ENCODE results near the gene KNL1.
A peak's percentile ranks its signal among the peaks of the same experiment; 100 is the strongest.
"Not testable (repeated sequence)": the region's sequence is repeated elsewhere in the genome, so short reads cannot be mapped to it uniquely, and the experiment has no call there.

The KNL1 gene

GRCh38 chr15:40593588-40594428 lies at the start of gene KNL1:
TSS of gene KNL1 (plus strand) at chr15:40594249. CDS start at chr15:40602932, 8,683 bp downstream.
- DNase-seq = peak; percentile 96 to 97

GRCh38 chr15:40545457-40545856 lies 48.6 kb upstream of the KNL1 start:
- no peak for DNase-seq

DNA sequence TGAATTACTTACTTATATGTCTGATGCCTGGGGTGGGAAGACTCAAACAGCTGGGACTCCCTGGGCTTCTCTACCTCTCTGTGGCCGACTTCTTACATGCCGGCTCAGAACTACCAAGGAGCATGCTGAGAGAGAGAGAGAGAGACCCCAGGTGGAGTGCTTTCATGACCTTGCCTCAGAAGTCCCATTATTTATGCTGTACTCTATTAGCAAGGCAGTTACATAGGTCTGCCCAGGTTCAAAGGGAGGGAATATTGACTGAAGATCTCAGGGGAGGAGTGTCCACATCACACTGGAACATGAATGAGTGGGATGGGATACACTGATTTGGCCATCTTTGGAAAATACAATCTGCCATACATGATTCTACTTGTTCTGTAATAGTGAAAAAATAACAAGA lies 45.4 kb upstream of the KNL1 start:
- DNase-seq = no peak

DNA sequence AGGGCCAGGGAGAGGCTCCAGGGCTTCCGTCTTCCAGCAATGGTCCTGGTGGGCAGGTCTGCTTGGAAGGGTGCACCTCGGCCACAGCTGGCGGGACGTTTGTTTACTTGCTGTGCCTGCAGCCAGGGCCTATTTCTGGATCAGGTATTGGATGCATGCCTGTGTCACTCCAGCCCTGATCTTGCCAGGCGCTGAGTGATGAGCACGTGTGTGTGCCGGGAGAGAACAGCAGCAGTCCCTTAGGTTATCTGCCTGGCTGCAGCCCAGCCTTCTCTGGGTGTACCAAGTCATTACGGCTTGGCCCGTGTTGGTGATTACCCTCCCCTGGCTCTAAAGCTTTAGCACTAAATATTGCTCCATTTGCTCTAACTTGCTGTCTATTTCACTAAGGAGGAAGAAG lies 44.2 kb upstream of the KNL1 start:
- no peak for DNase-seq

DNA sequence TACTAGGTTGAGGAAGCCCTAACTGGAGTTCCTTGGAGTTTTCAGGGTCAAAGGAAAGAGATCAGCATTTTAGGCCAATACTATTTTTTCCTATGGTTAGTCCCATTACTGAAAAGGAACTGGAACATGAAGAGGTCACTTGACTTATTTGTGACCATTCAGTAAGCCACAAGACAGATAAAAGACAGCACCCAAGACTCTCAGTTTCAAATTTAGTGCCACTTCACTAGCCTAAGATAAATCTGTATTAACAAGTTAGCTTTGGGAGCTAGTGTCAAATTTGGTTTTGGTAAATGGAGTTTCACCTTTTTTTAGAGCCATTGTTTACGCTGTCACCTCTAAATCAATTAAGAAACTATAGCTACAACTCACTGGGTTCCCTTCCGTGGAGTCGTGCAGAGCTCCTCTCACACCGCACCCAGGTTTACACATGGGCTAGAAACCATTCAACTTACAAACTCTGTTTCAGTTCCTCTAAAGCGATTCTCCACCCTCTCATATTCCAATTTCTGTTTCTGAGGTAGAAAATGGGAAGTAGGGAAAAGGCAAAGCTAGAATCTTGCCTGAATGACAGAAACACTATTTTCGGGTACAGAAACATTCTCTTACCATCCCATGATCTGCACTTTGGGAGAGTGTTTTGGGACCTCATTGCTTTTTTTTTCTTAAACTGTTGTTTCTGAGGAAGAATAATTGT lies 43.6 kb upstream of the KNL1 start:
- DNase-seq = no peak

DNA sequence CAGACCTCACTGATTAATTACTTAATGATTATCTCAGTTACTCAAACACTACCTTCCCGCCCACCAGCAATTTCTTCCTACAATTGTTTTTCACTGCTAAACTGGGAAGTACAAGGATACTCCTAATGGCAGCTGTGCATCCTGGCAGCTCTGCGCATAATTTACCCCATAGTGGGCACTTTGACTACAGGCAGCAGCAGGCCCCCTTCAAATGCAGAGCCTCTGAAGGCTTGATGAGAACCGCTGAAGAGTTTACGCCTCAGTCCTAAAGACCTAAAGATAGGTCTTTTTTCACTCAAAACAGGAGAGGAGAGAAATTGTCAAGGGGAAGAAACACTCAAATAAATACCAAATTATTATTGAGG lies 39.9 kb upstream of the KNL1 start:
- no peak for DNase-seq

DNA sequence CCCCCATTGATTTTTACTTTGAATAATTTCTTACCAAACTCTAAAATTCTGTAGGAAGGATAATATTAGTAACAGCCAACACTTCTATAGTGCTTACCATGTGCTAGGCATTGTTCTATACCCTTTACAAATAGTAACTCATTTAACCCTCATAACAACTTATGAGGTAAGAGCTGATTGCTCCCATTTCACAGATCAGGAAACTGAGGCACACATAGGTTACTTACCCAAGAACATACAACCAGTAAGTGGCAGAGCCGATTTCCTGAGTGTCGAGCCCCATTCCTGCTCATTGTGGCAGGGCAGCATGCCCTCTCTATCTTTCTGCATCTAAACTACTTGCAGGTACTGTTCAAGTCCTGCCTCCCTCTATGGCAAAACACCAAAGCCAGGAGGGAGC lies 38.2 kb upstream of the KNL1 start:
- DNase-seq = no peak

DNA sequence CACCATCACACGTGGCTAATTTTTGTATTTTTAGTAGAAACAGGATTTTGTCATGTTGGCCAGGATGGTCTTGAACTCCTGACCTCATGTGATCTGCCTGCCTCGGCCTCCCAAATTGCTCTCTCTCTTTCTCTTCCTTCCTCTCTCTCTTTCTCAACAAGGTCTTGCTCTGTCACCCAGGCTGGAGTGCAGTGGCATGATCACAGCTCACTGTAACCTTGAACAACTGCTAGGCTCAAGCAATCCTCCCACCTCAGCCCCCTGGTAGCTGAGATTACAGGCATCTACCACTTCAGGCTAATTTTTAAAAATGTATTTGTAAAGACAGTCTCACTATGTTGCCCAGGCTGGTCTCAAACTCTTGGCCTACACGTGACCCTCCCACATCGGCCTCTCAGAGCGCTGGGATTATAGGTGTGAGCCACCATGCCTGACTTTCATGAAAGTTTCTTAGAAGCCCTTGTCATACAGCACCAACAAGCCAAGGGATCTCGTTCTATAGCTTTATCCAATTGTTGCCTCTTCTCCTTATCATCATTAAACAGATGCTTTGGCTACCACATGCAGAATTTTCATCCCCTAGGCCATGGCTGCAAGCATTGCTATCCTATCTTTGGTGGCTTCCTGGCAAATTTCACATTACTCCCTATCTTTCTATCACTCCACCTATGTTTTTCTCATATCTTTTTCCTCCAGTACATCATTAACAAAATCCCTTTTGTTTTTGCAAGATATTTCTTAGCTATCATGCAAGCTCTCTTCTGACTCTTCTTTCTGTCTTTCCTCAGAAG lies 34.9 kb upstream of the KNL1 start:
- DNase-seq = no peak

DNA sequence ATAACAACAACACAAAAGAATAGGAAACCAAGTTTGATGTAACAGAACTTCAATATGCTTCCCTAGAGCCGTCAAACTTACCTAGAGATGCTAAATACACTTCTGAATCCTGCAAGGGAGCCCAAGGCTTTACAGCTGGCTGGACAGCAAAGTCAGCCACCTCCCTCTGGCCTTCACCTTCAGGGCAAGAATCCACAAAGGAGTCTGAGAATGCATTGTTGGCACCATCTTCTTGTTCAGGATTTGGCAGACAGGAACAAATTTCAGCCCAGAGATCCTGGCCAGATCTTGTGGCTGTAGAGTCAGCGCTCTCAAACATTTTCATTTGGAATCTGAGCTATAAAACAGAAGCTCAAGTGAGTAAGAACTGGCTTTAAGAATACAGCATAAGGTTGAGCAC lies 31.4 kb upstream of the KNL1 start:
- no peak for DNase-seq

GRCh38 chr15:40563426-40563825 lies 30.6 kb upstream of the KNL1 start:
- DNase-seq = no peak

DNA sequence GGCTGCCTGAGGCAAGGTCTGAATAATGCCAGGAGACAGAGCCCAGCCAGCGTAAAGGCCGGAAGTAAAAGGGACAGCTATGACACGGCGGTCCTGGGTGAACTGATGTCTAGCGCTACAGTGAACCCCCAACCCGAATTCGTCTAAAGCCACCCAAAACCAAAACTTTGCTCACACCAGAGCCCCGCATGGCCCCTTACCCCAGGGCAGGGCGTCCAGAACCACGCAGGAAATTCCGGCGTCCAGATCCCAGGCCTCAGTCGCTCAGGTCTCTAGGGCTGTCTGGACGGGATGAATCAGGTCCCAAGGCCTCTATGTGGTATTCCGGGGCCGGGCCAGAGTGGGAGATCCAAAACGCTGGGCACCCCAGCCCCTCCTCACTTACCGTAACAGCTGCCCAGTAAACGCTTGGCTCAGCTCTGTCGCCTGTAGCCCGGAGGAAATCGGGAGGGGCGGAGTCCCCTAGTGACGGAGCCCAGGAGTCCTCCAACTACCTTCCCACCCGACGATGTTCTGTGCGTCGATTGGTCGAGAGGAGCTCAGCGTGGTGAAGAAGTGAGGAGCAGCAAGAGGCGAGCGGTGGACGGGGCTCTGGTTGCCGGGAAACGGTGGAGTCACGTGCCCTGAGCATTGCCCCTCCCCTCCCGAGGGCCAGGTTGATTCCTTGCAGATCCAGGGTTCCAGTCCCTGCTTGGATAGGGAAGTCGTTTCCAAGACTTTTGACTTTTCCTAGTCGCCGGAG lies 29.3 kb upstream of the KNL1 start, which contains the start of gene CCDC32:
CCDC32 (minus strand) TSS at position 452 of the 742 bp plus-strand sequence. CDS start 2,027 bp downstream, outside the sequence.
- peak; percentile 94 to 95 for DNase-seq

DNA sequence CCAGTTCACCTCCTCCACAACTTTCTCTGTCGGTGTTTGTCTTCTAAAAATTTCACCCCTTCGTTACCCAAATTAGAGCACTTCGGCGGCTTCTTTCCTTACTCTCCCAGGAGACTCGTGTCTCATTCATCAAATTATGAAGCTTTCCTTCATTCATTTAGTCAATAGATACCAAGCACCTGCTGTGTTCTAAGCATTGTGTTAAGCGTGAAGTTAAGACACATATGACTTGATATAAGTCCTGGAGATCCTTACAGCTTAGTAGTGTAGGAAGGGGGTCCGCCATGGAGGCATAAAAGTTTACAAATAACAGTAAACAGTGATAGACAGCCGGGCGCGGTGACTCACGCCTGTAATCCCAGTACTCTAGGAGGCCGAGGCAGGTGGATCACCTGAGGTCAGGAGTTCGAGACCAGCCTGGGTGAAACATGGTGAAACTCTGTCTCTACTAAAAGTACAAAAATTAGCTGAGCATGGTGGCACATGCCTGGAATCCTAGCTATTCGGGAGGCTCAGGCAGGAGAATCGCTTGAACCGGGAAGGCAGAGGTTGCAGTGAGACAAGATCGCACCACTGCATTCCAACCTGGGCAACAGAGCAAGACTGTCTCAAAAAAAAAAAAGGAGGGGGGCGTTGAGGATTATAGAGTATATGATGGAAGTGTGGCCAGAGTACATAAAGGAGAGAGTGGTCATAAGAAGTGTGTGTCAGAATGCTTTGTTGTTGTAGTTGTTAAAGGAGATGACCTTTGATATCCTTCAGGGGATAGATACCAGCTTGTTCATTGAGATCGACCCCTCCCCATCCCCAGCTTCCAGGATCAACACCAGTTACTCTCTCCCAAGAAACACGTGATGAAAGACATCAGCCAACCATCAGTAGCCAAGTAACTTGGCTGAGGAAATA lies 28.5 kb upstream of the KNL1 start:
- DNase-seq = peak in 1 of 2 experiments; percentile 22

DNA sequence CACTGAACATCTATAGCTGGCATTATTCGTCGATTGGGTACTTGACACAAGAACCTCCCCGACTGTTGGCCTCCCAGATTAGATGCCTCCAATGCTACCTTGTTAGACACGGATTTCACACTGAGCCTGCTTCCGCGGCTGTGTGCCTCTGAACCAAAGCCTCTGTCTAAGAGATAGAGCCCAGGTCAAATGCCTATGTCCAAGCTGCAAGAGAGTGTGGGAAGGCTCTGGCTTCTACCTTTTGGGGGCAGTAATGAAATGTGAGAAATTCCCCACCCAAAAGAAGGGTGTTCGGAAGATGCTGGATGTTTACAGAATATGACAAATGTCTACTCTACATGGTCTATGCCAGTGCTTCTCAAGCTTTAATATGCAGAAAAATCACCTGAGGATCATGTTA lies 26.9 kb upstream of the KNL1 start:
- no peak for DNase-seq

- peak; percentile 94 to 96 for DNase-seq
Measured at GRCh38 chr15:40569129-40569953, 24.7 kb upstream of the KNL1 start, which contains the start of gene RPUSD2. TSS of gene RPUSD2 (plus strand) at chr15:40569299. CDS start at chr15:40569338, 39 bp downstream.

DNA sequence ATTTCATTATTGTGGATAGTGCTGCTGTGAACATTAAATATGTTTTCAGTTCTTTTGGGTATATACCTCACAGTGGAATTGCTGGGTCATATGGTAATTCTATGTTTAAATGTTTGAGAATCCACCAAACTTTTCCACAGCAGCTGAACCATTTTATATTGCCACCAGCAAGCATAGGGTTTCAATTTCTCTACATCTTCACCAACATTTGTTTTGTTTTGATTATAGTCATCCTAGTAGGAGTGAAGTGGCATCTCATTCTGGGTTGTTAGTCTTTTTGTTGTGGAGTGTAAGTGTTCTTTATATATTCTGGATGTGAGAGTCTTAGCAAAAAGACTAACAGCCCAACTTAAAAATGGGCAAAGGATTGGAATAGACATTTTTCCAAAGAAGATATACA lies 18.9 kb upstream of the KNL1 start:
- DNase-seq = no peak

DNA sequence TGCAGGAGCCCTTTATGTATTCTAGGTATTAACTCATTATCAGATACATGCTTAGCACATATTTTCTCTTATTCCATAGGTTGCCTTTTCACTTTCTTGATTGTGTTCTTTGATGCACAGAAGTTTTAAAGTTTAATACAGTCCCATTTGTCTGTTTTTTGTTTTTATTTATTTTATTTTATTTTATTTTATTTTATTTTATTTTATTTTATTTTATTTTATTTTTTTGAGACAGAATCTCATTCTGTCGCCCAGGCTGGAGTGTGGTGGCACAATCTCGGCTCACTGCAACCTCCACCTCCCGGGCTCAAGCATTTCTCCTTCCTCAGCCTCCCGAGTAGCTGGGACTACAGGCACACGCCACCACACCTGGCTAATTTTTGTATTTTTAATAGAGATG lies 17.1 kb upstream of the KNL1 start:
- DNase-seq = not testable (repeated sequence)

DNA sequence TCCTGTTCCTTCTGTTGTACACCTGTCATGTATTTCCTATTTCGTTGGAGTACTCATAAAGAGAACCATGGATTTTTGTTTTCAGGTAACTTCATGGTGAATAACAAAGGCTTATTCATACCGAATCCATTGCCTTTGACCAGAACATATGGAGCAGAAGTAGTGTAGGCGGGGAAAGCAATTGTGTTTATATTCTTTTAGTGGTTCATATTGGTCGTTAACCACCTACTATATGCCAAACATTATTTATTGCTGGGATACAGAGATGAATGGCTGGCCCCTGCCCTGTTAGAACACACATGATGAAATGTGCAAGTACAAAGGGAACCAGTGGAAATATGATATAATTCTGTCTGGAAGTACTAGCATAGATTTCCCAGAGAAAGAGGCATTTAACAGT lies 15.2 kb upstream of the KNL1 start:
- no peak for DNase-seq

- not testable (repeated sequence) for DNase-seq
Measured at GRCh38 chr15:40581796-40582195, 12.3 kb upstream of the KNL1 start.

DNA sequence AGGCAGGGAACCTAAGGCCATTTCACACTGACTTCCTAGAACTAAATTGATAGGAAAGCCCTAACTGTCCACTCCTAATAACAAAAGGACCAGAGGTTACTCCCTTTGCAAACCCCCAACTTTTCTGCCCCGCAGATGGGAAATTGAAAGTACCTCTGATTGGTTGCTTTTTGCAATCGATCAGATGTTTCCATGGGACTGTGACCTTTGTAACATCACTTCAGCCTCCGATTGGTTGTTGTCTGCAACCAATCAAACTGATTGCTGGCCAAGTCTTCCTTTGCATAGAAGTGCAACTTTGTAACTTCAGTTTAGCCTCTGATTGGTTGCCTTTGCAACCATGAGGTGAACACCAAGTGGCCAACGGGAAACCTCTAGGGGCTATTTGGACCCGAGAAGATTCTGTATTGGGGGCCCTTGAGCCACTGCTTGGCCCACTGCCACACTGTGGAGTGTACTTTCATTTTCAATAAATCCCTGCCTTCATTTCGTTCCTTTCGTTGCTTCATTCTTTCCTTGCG lies 11.3 kb upstream of the KNL1 start:
- no peak for DNase-seq

- no peak for DNase-seq
Measured at GRCh38 chr15:40584191-40584590, 9.9 kb upstream of the KNL1 start.

Measured in activated T-cell treated with anti-CD3 and anti-CD28 coated beads, Interleukin-2, amount 50 U/mL, for 48 hours (primary cell).